SU-DHL-6 (cell line): ENCODE results near the gene DNASE2B.

Experiments
- EZH2phosphoT487 ChIP-seq: fragments of 200-600 bp; sonication (generic), shearing (Covaris generic); conservative IDR thresholded peaks from 2 replicates; pipeline ENCODE4 v1.6.1; 2018; ENCODE audit warnings: mild to moderate bottlenecking, antibody characterized with exemption, low read length, moderate library complexity, mixed read lengths
- TF ChIP-seq, protein P1 (sequence below): fragments of 200-600 bp; sonication (generic); IDR thresholded peaks from one replicate; pipeline ENCODE4 v1.5.1; 2017; ENCODE audit warnings: antibody characterized with exemption, mild to moderate bottlenecking, low read length, moderate library complexity; ENCODE audit not compliant: insufficient read depth, poor library complexity, severe bottlenecking

DNA sequence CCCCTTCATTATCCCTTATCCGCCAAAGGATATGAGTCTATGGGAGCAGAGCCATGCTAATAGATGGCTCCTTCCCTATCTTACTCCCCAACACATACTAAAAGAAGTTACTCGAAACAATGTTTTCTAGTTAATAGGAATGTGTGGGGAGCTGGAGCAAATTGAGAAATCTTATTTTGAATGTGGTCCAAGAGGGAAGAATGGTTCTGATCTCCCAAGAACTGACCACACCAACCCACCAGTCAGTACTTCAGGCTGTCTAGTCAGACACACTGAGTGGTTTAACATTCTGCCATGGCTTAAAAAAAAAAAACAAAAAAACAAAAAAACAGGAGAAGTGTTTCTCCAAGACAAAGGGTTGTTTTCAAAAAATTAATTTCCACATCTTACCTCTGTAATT, 31.5 kb upstream of the DNASE2B start:
- TF ChIP-seq, protein P1, sequence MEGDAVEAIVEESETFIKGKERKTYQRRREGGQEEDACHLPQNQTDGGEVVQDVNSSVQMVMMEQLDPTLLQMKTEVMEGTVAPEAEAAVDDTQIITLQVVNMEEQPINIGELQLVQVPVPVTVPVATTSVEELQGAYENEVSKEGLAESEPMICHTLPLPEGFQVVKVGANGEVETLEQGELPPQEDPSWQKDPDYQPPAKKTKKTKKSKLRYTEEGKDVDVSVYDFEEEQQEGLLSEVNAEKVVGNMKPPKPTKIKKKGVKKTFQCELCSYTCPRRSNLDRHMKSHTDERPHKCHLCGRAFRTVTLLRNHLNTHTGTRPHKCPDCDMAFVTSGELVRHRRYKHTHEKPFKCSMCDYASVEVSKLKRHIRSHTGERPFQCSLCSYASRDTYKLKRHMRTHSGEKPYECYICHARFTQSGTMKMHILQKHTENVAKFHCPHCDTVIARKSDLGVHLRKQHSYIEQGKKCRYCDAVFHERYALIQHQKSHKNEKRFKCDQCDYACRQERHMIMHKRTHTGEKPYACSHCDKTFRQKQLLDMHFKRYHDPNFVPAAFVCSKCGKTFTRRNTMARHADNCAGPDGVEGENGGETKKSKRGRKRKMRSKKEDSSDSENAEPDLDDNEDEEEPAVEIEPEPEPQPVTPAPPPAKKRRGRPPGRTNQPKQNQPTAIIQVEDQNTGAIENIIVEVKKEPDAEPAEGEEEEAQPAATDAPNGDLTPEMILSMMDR, result no peak
- TF ChIP-seq EZH2phosphoT487, result no peak
